GM19455 (cell line): ENCODE results near the gene EDARADD.
"Not testable (repeated sequence)": the region's sequence is repeated elsewhere in the genome, so short reads cannot be mapped to it uniquely, and the experiment has no call there.

Source experiments
- ATAC-seq: cut with Tn5 transposase; IDR thresholded peaks from one replicate; pipeline ENCODE4 v1.9.1; 2021; ENCODE audit not compliant: unreplicated experiment

The EDARADD gene

GRCh38 chr1:236393681-236394481 is at the start of gene EDARADD:
Gene EDARADD, plus strand, starts transcription at chr1:236394286. Its CDS starts 159 bp downstream, at chr1:236394445.
- ATAC-seq: no peak

GRCh38 chr1:236345728-236346127 is 48.4 kb upstream of the EDARADD start:
- no peak for ATAC-seq

- ATAC-seq: no peak
Observed at GRCh38 chr1:236348071-236348470, 46.0 kb upstream of the EDARADD start.

- no peak for ATAC-seq
Observed at GRCh38 chr1:236350308-236350707, 43.8 kb upstream of the EDARADD start.

GRCh38 chr1:236351875-236352573 is 42.1 kb upstream of the EDARADD start:
- no peak for ATAC-seq

- not testable (repeated sequence) for ATAC-seq
Observed at GRCh38 chr1:236352747-236353146, 41.3 kb upstream of the EDARADD start.

- no peak for ATAC-seq
Observed at GRCh38 chr1:236353813-236354212, 40.3 kb upstream of the EDARADD start.

- ATAC-seq: no peak
Observed at GRCh38 chr1:236354330-236355147, 39.5 kb upstream of the EDARADD start.

- no peak for ATAC-seq
Observed at GRCh38 chr1:236356141-236356540, 37.9 kb upstream of the EDARADD start.

- no peak for ATAC-seq
Observed at GRCh38 chr1:236361909-236362590, 32.0 kb upstream of the EDARADD start.

- no peak for ATAC-seq
Observed at GRCh38 chr1:236363237-236363636, 30.8 kb upstream of the EDARADD start.

GRCh38 chr1:236365999-236366570 is 28.0 kb upstream of the EDARADD start:
- ATAC-seq: no peak

- not testable (repeated sequence) for ATAC-seq
Observed at GRCh38 chr1:236366681-236367080, 27.4 kb upstream of the EDARADD start.

GRCh38 chr1:236370420-236370819 is 23.7 kb upstream of the EDARADD start:
- no peak for ATAC-seq

- no peak for ATAC-seq
Observed at GRCh38 chr1:236371083-236371482, 23.0 kb upstream of the EDARADD start.

- no peak for ATAC-seq
Observed at GRCh38 chr1:236377832-236378535, 16.1 kb upstream of the EDARADD start.

GRCh38 chr1:236381565-236382158 is 12.4 kb upstream of the EDARADD start:
- no peak for ATAC-seq

- no peak for ATAC-seq
Observed at GRCh38 chr1:236388332-236388731, 5.8 kb upstream of the EDARADD start.

- ATAC-seq: no peak
Observed at GRCh38 chr1:236389253-236389652, 4.8 kb upstream of the EDARADD start.
